Stimulated activated CD4-positive, alpha-beta T cell treated with anti-CD3 and anti-CD28 coated beads, TNF-alpha, amount 100 ng/mL, for 4 hours (primary cell): ENCODE data around the gene TES.
"Not testable (repeated sequence)": the region's sequence is repeated elsewhere in the genome, so short reads cannot be mapped to it uniquely, and the experiment has no call there.

Experiments used
- DNase-seq, 3 experiments: peaks; one replicate each; pipeline ENCODE4 v3.0.0-alpha.2; 2020; ENCODE audit warnings: low read depth in 3 of 3

The TES gene

DNA sequence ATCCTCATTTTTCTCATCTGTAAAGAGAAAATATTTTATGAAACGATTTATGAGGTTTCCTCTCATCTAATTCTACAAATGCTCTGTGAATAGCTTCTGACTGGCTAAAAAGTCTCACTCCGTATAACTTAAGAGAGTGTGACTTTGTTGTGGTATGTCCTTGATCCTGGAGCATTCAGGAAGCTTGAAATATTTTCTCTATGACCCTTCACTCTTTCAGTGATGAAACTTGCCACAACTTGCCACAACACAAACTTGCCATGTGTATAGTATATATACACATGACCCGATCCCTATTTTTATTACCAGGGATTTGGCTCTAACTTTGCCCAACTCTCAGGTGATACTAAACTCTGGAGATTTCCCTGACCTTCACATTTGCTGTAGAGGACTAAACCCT, 74.1 kb downstream of the TES start:
- DNase-seq: no peak

DNA sequence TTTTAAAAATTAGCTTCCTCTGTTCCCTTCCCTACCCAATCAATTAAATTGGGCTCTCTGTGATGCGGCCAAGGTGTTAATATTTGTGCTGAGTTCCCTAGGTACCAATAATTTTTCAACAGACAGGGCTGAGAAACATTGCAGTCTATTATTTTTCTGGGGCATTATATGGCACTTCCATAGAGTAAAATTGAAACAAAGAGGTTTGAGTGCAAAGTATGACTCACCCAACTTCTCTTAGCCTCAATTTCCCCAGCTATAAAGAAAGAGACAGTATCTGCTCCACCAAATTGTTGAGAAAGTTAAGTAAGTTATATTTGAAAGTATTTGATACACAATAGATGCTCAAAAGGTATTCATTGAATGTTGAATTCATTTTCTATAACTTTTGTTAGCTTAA, 74.9 kb downstream of the TES start:
- DNase-seq: no peak

DNA sequence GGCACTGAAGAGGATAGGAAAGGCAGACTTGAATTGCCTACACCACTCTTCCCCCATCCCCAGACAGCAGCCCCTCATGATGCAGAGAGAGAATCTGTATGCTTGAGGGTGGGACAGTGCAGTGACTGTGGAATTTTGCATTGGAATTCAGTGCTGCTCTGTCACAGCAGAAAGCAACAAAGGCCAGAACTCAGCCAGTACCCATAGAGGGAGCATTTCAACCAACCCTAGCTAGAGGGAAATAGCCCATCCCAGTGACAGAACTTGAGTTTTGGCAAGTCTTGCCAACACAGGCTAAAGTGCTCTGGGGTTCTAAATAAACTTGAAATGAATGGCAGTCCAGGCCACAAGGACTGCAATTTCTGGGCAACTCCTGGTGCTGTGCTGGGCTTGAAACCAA, 80.4 kb downstream of the TES start:
- no peak for DNase-seq

DNA sequence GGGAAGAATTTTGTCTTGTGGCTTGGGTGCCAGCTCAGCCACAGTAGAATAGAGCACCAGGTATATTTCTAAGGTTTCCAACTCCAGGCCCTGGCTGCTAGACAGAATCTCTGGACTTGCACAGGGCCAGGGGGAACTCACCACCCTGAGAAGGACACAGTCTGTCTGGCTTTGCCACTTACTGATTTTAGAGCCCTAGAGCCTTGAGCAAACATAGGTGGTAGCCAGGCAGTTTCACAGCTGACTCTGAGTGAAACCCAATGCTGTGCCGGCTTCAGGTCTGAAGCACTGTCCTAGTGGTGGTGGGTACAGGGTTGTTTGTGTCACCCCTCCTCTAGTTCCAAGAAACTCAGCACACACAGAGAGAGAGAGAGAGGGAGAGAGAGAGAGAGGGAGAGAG, 81.6 kb downstream of the TES start:
- no peak for DNase-seq

DNA sequence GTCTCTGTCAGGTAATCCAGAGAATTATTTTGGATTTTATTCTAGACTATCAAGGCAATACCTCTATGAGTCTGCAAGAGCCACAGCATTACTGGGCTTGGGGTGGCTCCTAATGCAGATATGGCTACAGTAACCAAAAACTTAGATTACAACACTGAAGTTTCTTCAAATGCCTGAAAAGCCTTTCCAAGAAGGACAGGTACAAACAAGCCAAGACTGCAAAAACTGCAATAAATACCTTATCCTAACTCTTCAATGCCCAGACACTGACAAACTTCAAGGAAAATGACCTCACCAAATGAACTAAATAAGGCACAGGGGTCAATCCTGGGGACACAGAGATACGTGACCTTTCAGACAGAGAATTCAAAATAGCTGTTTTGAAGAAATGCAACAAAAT, 82.0 kb downstream of the TES start:
- no peak for DNase-seq

GRCh38 chr7:116293139-116293538, 82.8 kb downstream of the TES start:
- no peak for DNase-seq

DNA sequence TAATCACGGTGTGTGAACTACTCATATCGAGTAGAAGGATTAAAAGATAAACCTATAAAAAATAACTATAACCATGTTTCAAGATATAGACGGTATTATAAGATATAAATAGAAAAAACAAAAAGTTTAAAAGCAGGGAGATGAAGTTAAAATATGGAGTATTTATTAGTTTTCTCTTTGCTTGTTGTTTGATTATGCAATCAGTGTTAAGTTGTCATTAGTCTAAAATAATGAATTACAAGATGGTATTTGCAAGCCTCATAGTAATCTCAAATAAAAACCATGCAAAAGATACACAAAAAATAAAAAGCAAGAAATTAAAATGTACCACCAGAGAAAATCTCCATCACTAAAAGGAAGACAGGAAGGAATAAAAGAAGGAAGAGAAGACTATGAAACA, 83.3 kb downstream of the TES start:
- DNase-seq: no peak

DNA sequence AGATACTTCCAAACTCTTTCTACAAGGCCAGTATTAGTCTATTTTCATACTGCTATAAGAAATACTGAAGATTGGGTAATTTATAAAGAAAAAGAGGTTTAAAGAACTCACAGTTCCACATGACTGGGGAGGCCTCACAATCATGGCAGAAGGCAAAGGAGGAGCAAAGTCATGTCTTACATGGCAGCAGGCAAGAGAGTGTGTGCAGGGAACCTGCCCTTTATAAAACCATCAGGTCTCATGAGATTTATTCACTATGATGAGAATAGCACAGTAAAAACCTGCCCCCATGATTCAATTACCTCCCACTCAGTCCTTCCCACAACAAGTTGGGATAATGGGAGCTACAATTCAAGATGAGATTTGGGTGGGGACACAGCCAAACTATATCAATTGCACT, 85.6 kb downstream of the TES start:
- not testable (repeated sequence) for DNase-seq

DNA sequence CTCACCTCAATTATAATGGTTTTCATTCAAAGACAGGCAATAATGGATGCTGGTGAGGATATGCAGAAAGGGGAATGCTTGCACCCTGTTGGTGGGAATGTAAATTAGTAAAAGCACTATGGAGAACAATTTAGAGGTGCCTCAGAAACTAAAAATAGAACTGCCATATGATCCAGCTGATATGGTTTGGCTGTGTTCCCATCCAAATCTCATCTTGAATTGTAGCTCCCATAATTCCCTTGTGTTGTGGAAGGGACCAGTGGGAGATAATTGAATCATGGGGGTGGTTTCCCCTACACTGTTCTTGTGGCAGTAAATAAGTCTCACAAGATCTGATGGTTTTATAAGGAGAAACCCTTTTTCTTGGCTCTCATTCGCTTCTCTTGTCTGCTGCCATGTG, 87.7 kb downstream of the TES start:
- no peak for DNase-seq

DNA sequence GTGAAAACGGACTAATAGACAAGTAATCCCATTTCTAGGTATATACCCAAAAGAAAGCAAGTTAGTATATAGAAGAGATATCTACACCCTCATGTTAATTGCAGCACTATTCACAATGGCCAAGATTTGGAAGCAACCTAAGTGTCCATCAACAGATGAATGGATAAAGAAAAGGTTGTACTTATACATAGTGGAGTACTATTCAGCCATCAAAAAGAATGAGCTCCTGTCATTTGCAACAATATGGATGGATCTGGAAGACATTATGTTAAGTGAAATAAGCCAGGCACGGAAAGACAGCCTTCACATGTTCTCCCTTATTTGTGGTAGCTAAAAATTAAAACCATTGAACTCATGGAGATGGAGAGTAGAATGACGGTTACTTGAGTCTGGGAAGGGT, 88.2 kb downstream of the TES start:
- no peak for DNase-seq

DNA sequence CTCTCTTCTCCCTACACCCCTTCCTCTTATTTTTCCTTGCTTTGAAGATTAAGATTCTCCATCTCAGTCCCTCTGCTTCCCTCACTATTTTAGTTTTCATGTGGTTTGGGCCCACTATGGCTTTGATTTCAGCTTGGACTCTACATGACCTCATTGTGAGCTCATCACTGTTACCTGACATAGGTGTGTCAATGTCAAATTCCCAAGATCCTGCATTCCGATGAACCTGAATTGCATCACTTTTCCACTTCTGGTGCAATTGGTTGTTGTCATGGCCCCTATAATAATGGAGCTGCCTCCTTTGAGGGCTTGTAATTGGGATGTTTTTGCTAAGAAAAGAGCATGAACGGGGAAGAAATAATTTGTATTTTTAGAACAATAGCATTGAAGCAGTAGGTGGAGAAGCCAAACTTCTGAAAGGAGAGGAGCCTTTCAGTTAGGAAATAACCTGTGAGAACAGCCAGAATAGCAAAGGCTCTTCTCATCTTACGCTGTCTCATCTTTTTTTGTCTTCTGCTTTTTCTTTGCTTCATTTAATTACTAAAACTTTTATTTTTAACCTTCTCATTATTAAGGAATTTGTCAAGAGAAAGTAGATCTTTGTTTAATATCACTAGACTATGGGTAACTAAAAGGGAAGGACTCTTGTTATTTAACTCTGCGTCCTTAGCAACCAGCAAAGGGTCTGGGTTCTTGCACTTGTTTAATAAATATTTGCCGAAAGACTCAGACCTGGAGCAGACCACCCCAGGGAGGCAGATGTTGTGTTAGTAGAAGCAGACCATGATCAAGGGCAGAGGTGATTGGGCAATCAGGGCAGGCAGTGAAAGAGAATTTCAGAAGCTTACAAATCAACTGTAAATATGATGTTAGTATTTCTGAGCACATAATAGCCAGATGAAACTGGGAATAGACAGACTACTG, 95.4 kb downstream of the TES start:
- DNase-seq: no peak

DNA sequence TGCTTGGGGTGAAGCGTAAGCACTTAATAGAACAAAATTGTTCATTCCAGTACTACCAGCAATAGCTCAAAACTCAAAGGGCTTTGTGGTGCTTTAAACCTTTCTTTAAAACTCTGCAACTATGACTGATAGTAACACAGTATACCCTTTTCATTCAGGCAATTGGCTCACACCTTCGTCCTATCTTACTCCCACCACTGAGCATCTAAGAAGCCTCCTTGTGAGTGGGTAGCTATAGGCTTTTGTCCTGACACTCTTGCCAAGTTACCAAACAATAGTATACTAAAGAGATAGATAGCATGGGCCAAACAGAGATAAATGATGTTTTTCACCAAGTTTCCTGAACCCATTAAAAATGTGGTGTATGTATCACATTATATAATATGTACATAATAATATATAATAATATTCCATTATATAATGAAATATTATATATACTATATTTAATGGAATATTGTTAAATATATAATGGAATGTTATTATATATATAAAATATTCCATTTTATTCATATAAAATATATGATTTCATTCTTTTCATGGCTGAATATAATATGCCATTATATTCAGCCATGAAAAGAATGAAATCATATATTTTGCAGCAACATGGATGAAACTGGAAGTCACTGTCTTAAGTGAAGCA, 96.2 kb downstream of the TES start:
- DNase-seq: no peak

DNA sequence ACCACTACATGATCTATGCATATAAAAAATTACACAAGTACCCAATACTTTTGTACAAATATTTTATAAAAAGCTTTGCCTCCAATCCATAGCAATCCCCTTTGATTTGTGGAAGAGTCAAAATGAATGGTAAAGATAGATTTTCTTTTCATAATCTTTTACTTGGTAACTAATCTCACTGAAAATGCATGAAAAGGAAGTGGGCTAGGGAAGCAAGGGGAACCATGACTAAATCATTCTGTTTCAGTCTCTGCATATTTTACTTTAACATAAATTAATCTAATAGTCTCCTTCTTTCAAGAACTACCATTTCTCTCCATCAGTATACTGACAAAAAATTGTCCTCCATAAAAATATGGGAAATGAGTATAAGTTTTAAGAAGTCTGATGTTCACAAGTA, 96.9 kb downstream of the TES start:
- no peak for DNase-seq
